ENCODE data around the gene KCND2.

The KCND2 gene

GRCh38 chr7:120783721-120784120 is 510.7 kb downstream of the KCND2 start:
- no peak for DNase-seq (ENCODE audit: low read depth)
- TF ChIP-seq CTCF (IDR thresholded peaks at IDR 0.05; ENCODE audit: control insufficient read depth, insufficient read depth, low read depth, low read length, missing control alignments) = no peak
- no peak overlapping the region for H3K4me3 ChIP-seq (ENCODE audit: control insufficient read depth, low read depth, low read length)

- H3K4me3 ChIP-seq (ENCODE audit: control insufficient read depth, low read depth, low read length) = no peak overlapping the region
- TF ChIP-seq CTCF (IDR thresholded peaks at IDR 0.05; ENCODE audit: control insufficient read depth, insufficient read depth, low read depth, low read length, missing control alignments) = no peak
- DNase-seq (ENCODE audit: low read depth) = no peak
Observed at GRCh38 chr7:120785095-120785494, 512.1 kb downstream of the KCND2 start.

DNA sequence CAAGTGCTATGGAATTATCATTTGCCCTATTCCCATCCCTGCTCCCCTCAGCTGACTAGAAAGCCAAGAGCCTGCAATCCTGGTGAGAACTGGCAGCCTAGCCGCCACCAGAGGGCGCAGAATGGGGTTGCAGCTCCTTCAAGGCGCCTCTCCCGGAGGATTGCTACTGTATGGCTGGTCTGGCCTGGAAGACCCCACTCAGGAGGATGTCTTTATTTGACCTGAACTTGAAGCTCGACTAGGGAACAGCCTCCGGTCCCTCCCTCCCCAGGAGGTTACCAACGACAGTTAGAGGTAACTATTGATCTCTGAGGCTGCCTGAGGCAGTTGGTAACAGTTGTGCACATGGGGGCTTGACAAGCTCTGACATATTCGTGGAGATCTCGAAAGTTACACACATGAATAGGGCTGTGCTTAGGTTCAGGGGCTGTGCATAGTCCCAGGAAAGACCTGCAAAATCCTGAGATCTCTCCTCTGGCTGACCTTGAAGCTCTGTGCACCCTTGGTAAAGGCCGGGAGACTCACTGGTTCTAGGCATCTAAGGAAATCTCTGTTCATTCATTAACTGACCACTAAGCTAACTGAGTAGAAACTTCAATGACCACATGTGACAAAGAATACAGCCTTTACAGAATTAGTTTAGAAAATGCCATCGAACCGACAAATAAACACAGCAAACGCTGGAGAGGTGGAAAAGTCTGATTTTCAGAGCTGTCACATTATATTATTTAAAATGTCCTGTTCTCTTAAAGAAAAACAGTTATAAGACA is 519.3 kb downstream of the KCND2 start:
- TF ChIP-seq CTCF (IDR thresholded peaks at IDR 0.05; ENCODE audit: control insufficient read depth, insufficient read depth, low read depth, low read length, missing control alignments) = peak; percentile 98
- H3K4me3 ChIP-seq (ENCODE audit: control insufficient read depth, low read depth, low read length) = no peak overlapping the region
- peak; percentile 31 for DNase-seq (ENCODE audit: low read depth)

DNA sequence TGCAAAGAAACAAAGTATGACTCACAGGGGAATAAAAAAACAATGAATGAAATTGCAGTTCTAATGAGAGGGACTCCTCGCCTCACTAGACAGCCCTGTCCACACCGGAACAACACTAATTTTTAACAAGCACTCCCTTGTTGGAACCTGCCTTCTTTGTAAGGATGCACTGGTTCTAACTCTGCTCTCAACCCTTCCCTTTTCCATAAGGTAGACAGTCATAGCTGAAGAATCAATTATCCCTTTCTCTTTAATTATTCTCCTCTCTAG is 519.8 kb downstream of the KCND2 start:
- no peak overlapping the region for H3K4me3 ChIP-seq (ENCODE audit: control insufficient read depth, low read depth, low read length)
- TF ChIP-seq CTCF (IDR thresholded peaks at IDR 0.05; ENCODE audit: control insufficient read depth, insufficient read depth, low read depth, low read length, missing control alignments) = no peak
- no peak for DNase-seq (ENCODE audit: low read depth)

GRCh38 chr7:120793213-120793936 is 520.4 kb downstream of the KCND2 start:
- no peak overlapping the region for H3K4me3 ChIP-seq (ENCODE audit: control insufficient read depth, low read depth, low read length)
- no peak for DNase-seq (ENCODE audit: low read depth)
- TF ChIP-seq CTCF (IDR thresholded peaks at IDR 0.05; ENCODE audit: control insufficient read depth, insufficient read depth, low read depth, low read length, missing control alignments) = no peak

DNA sequence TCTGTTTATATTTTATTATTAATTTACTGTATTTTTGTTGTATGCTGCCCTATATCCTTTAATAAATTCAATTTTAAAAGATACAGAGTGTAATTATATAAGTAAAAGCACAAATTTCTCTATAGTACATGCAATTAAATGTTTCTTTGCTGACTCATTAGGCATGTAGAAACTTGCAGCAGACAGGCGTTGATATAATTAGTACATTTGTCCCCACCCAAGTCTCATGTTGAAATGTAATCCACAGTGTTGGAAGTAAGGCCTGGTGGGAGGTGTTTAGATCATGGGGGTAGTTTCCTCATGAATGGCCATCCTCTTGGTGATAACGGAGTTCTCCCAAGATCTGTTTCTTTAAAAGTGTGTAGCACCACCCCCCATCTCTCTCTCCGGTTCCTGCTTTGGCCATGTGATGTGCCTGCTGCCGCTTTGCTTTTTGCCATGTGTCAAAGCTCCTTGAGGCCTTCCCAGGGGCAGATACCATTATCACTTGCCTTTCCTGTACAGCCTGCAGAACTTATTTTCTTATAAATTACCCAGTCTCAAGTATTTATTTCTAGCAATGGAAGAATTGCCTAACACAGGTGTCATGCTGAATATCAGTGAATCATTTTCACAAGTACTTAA is 521.2 kb downstream of the KCND2 start:
- no peak for TF ChIP-seq CTCF (IDR thresholded peaks at IDR 0.05; ENCODE audit: control insufficient read depth, insufficient read depth, low read depth, low read length, missing control alignments)
- no peak for DNase-seq (ENCODE audit: low read depth)
- H3K4me3 ChIP-seq (ENCODE audit: control insufficient read depth, low read depth, low read length) = no peak overlapping the region

Data from AG09309 (cell line).